ENCODE measurements around the gene FABP3. TPM values are rescaled to one million over a fixed set of nuclear protein-coding genes. Genes with fewer than 3 reads are reported as not detected.
A peak's percentile ranks its signal among the peaks of the same experiment; 100 is the strongest.

Gene FABP3
- total RNA-seq, 4 donors from 2014 or later, result 886 to 2,424 (median 1,240) TPM

DNA sequence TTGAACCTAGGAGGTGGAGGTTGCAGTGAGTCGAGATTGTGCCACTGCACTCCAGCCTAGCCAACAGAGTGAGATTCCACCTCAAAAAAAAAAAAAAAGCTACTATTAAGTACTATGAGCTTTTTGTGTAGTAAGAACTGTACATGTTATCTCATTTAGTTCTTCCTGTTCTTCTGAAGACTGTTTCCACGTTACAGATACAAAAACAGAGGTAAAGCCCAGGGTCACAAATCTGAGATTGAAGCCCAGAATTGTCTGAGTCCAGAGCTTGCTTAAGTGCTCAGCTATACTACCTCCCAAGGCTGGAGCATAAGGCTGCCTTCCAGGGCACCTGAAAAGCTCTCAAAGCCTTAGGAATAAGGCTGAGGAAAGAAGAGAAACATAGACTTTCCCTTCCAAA is 2.9 kb downstream of the FABP3 start:
- H3K4me1 ChIP-seq, result peaks cover 68 to 77% of the 10 kb centered on the region in 2 donors
- TF ChIP-seq POLR2A (IDR thresholded peaks at IDR 0.05), result no peak
- TF ChIP-seq, protein P1, sequence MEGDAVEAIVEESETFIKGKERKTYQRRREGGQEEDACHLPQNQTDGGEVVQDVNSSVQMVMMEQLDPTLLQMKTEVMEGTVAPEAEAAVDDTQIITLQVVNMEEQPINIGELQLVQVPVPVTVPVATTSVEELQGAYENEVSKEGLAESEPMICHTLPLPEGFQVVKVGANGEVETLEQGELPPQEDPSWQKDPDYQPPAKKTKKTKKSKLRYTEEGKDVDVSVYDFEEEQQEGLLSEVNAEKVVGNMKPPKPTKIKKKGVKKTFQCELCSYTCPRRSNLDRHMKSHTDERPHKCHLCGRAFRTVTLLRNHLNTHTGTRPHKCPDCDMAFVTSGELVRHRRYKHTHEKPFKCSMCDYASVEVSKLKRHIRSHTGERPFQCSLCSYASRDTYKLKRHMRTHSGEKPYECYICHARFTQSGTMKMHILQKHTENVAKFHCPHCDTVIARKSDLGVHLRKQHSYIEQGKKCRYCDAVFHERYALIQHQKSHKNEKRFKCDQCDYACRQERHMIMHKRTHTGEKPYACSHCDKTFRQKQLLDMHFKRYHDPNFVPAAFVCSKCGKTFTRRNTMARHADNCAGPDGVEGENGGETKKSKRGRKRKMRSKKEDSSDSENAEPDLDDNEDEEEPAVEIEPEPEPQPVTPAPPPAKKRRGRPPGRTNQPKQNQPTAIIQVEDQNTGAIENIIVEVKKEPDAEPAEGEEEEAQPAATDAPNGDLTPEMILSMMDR (IDR thresholded peaks at IDR 0.05 in 4 of 5, conservative IDR thresholded peaks at IDR 0.05 in 1 of 5), result no peak
- peak overlapping the region; percentile 99 to 100 (median 99) for H3K27ac ChIP-seq
- no peaks in the 10 kb centered on the region for H3K9me3 ChIP-seq
- H3K4me3 ChIP-seq, result peak overlapping the region; percentile 58 to 72 (median 70)
- DNase-seq, result no peak
- no peak for ATAC-seq
- in situ Hi-C loops (cut with MboI; ENCODE audit: low sequenced_read_pairs in 4 of 4) (no loop called here), intact Hi-C loops (cut with DNase I; ENCODE audit: low total_unique reads) (loop anchor here (5.0 to 10.0 kb wide), 2 partner anchors 843 to 1655 kb away; no protein-coding TSS in a partner anchor)
- H3K36me3 ChIP-seq, result peaks cover 0 to 41% of the 10 kb centered on the region in 2 donors
- H3K27me3 ChIP-seq, result no peaks in the 10 kb centered on the region

DNA sequence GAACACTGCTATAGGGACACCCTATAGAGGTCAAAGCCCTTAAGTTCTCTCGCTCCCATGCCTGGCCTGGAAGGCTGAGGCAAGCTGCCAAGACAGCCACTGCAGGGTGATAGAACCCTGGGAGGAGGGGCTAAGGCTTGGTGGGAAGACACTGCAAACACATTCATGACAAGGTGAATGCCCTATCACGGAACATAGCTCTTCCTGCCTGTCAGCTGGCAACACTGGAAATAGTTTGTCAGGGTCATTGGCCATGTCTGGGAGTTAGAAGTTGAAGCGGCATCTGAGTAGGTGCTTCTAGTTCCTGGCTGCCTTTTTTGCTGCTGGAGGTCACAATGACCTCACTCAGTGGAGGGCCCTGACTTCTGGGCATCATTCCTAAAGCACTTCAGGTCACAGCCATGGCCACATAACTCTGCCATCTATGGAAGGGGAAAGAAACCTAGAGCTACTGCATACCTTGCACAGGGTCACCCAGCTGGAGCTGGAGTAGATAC is 4.2 kb downstream of the FABP3 start:
- peak in 1 of 2 donors; percentile 59 for DNase-seq
- in situ Hi-C loops (cut with MboI; ENCODE audit: low sequenced_read_pairs in 4 of 4) (no loop called here), intact Hi-C loops (cut with DNase I; ENCODE audit: low total_unique reads) (no loop called here)
- H3K4me3 ChIP-seq, result peak overlapping the region in 3 of 4 donors; percentile 5 to 70 (median 69)
- H3K27ac ChIP-seq, result peak overlapping the region; percentile 99 to 100 (median 99)
- peak in 1 of 2 donors; percentile 6 for ATAC-seq
- H3K36me3 ChIP-seq, result peaks cover 0 to 47% of the 10 kb centered on the region in 2 donors
- no peak for TF ChIP-seq POLR2A (IDR thresholded peaks at IDR 0.05)
- TF ChIP-seq, protein P1 (IDR thresholded peaks at IDR 0.05 in 4 of 5, conservative IDR thresholded peaks at IDR 0.05 in 1 of 5), result no peak
- H3K4me1 ChIP-seq, result peaks cover 59 to 71% of the 10 kb centered on the region in 2 donors
- no peaks in the 10 kb centered on the region for H3K9me3 ChIP-seq
- H3K27me3 ChIP-seq, result no peaks in the 10 kb centered on the region

DNA sequence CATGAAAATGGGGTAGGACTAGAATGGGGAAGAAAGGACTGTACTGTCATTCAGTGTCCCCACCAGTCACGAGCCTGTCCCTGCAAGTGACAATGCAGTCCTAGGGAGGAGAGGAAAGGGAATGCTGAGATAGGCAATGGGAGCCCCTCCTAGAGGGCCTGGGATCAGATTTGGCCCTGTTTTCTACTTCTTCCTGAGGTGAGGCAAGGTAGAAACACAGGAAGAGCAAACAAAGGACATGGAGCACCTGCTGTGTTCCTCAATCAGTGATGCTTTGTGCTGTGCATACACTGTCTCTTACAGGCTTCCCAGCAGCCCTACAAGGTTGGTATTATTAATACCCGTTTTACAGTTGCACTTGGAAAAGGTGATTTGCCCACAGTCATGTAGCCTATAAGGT is 6.1 kb downstream of the FABP3 start:
- intact Hi-C loops (cut with DNase I; ENCODE audit: low total_unique reads), result no loop called here
- in situ Hi-C loops (cut with MboI; ENCODE audit: low sequenced_read_pairs in 4 of 4), result no loop called here
- H3K27ac ChIP-seq, result peak overlapping the region; percentile 99 to 100 (median 99)
- peaks cover 54 to 62% of the 10 kb centered on the region in 2 donors for H3K4me1 ChIP-seq
- ATAC-seq (no peak), DNase-seq (no peak)
- no peak for TF ChIP-seq POLR2A (IDR thresholded peaks at IDR 0.05)
- no peaks in the 10 kb centered on the region for H3K9me3 ChIP-seq
- no peaks in the 10 kb centered on the region for H3K27me3 ChIP-seq
- H3K4me3 ChIP-seq, result no peak overlapping the region
- H3K36me3 ChIP-seq, result peaks cover 0 to 47% of the 10 kb centered on the region in 2 donors

DNA sequence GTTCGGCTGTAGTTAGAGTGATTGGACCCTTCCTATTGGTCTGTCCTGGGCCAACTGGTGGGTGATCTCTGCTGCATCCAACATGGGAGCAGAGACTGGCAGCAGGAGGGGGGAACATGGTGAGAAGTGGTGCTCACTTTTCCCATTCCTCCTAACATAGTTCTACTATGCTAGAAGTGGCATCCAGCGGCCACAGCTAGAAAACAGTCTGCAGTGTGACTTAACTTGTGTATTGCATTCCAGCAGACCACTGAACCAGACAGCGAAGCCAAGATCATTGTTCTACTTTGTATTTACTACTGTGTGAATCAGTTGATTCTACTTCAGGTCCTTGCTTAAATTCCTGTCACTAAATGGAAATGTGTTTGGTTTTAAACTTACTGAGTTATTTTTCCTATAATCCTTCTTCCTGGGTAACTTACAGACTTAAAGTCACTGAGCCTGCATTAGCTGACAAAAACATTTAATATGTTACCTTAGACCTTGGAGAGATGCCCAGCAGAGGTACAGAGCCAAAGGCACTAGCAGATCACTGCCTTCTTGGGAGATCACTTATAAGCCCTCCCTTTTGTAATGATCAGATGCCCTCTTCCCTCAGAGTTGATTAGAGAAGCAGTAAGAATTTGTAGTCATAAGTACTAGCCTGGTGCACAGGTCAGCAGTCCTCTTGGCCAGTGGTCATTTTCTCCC is 8.2 kb downstream of the FABP3 start:
- peak overlapping the region; percentile 74 to 100 (median 99) for H3K27ac ChIP-seq
- DNase-seq, result no peak
- H3K36me3 ChIP-seq, result peaks cover 0 to 55% of the 10 kb centered on the region in 2 donors
- TF ChIP-seq, protein P1 (IDR thresholded peaks at IDR 0.05 in 4 of 5, conservative IDR thresholded peaks at IDR 0.05 in 1 of 5), result no peak
- TF ChIP-seq POLR2A (IDR thresholded peaks at IDR 0.05), result no peak
- peaks cover 46% of the 10 kb centered on the region in 2 donors for H3K4me1 ChIP-seq
- intact Hi-C loops (cut with DNase I; ENCODE audit: low total_unique reads) (no loop called here), in situ Hi-C loops (cut with MboI; ENCODE audit: low sequenced_read_pairs in 4 of 4) (no loop called here)
- H3K4me3 ChIP-seq, result no peak overlapping the region
- no peaks in the 10 kb centered on the region for H3K27me3 ChIP-seq
- H3K9me3 ChIP-seq, result no peaks in the 10 kb centered on the region
- no peak for ATAC-seq

DNA sequence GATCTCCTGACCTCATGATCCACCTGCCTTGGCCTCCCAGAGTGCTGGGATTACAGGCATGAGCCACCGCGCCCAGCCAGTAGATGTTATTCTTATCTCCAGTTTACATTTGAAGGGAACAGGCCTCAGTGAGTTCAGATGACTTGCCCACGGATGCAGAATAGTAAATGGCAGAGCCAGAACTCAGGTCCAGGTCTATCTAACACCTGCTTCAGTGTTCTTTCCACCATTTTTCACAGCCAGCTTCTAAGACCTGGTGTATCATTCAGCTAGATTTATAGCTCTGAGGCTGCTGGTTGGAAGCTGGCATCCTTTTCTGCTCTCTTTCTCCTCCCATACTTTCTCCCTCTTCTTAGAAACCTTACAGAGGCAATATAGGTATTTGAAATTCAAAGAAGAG is 10.8 kb downstream of the FABP3 start:
- peak in 1 of 2 donors; percentile 62 for DNase-seq
- Histone ChIP-seq H3K9me3 (no peaks in the 10 kb centered on the region), H3K36me3 (peaks cover 0 to 35% of the 10 kb centered on the region in 2 donors), H3K4me3 (no peak overlapping the region), H3K27ac (peak overlapping the region; percentile 74 to 100 (median 99)), H3K27me3 (no peaks in the 10 kb centered on the region), H3K4me1 (peaks cover 20% of the 10 kb centered on the region in 2 donors)
- TF ChIP-seq, protein P1 (IDR thresholded peaks at IDR 0.05 in 4 of 5, conservative IDR thresholded peaks at IDR 0.05 in 1 of 5), result no peak
- peak in 1 of 2 donors; percentile 2 for TF ChIP-seq POLR2A (IDR thresholded peaks at IDR 0.05)
- in situ Hi-C loops (cut with MboI; ENCODE audit: low sequenced_read_pairs in 4 of 4) (no loop called here), intact Hi-C loops (cut with DNase I; ENCODE audit: low total_unique reads) (no loop called here)
- peak; percentile 66 to 82 for ATAC-seq
